Stimulated activated CD4-positive, alpha-beta T cell treated with anti-CD3 and anti-CD28 coated beads, Interleukin-1b, Interleukin-23, amount 100 ng/mL, for 1 hour (primary cell): Measurements from ENCODE around the gene SECTM1.

Experiments used
- DNase-seq, 2 donors: peaks; one replicate each; pipeline ENCODE4 v3.0.0-alpha.2; 2020; ENCODE audit warnings: low read depth in 2 of 2

SECTM1 gene

DNA sequence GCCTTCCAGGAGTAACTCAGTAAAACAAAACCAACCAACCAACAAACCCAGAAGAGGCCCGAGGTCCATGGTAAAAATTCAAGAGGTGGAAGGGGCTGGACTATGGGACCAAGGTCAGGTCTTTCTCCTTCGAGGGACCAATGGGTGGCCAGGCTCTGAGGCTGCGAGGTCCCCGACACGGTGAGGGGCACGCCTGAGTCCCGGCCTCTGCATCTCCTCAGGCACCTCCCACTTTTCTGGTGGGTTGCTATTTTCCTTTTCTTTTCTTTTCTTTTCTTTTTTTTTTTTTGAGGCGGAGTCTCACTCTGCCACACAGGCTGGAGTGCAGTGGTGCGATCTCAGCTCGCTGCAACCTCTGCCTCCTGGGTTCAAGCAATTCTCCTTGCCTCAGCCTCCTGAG is 34.1 kb downstream of the SECTM1 start:
- DNase-seq = no peak

- no peak for DNase-seq
These were observed 34.8 kb downstream of the SECTM1 start for GRCh38 chr17:82298538-82299421.

DNA sequence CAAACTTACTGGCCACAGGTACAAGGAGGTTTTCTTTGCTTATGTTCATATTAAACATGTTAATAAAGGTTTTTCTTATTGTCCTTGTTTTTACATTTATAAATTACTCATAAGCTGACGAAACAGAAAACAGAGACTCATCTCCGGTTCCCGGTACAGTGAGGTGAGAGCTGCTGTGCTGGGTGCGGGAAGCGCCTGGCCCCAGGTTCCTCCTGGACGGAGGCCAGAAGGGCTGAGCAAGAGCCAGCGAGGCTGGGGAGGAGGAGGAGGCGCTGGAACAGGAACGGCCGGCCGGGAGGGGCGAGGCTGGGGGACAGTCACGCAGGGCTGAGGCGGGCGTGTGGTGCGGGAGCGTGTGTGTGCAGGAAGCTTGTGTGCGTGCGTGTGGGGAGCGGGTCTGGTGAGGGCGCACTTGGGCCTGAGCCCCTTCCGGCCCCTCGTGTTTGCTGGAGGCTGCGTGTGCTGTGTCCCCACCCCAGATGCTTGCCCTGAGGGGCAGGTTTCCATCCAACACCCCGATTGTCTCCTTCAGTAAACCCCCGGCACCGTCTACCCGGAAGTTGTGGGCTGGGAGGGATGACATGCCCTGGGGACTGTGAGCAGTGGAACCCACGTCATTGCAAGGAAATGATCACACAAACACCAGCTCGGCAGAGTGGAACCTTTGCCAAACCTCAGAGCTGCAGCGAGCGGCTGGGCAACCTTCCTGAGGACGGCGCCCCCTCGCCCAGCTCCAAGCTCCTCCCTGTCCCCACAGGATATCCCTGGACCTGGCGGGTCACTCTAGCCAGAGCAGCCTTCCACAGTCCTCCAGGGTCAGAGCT is 35.6 kb downstream of the SECTM1 start:
- peak; percentile 70 to 93 for DNase-seq

DNA sequence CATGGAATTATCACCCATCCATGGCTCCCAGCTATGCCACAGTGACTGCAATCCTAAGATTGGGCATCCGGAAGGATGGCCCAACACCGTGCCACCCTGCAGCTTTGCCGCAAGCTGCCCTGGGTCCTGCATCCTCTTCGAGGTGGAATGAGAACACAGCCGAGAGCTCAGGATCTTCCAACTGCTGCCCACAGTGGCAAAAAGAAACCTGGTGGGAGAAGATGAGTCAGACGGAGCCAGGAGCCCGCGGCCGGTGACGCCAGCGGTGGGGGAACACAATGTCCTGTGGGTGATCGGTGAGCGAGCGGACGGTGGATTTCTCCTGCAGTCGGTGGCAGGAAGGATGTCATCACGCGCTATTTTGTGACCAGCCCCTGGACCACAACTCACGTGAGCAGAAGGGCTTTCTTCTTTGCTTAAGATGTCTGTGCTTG is 36.3 kb downstream of the SECTM1 start:
- peak in 1 of 2 donors; percentile 69 for DNase-seq

GRCh38 chr17:82296511-82297279 is 36.9 kb downstream of the SECTM1 start:
- no peak for DNase-seq

DNA sequence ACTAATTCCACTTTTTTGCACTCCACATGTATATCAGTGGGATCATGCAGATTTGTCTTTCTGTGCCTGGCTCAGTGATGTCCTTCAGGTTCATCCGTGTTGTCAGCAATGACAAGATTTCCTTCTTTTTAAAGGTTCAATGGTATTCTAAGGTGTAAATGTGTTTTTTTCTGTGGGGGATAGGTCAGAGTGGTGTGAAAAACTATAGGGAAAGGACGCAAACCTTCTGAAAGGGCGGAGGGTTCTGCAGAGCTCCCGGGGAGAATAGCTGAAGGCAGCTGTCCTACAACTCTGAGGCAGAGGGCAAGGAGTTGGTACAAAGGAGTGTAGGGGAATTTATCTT is 38.1 kb downstream of the SECTM1 start:
- DNase-seq = no peak

- DNase-seq = no peak
These were observed 39.3 kb downstream of the SECTM1 start for GRCh38 chr17:82294064-82294773.

DNA sequence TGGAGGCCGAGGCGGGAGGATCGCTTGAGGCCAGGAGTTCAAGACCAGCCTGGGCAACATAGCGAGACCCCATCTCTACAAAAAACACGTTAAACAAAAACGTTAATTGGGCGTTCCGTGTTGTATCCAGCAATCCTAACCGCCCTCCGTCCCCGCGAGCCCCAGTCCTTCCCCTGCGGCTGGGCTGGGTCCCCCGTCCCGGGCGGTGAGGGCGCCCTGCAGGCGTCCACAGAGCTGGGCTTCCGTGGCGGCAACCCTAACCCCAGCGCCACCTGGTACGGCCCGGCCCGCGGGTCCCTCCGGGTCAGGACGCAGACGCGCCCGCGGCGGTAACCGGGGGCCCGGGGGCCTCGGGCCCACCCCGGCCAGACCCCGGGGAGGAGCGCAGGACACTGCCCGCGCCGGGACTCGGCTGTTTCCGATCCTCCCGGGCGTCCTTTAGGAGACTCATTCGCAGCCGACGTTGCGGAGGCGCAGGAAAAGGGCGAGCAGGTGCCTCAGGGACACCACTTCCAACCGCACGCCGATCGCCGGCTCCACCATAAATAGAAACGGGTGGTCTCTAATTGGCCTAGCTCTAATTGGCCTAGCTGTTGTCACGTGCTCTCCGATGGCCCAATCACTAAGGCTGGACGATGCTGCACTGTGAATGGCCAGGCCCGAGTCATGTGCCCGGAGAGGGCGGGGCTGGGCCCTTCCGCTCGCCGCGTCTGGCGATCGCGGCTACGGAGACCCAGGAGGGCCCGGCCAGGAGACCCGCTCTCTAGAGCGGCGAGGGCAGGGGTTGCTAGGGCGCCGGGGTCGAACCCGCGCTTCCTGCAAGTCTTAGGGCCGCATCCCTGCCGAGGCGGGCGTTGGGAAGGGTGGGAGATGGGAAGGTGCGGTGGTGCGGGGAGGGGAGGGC is 41.1 kb downstream of the SECTM1 start:
- peak; percentile 69 to 84 for DNase-seq

- no peak for DNase-seq
These were observed 41.9 kb downstream of the SECTM1 start for GRCh38 chr17:82291582-82292250.

DNA sequence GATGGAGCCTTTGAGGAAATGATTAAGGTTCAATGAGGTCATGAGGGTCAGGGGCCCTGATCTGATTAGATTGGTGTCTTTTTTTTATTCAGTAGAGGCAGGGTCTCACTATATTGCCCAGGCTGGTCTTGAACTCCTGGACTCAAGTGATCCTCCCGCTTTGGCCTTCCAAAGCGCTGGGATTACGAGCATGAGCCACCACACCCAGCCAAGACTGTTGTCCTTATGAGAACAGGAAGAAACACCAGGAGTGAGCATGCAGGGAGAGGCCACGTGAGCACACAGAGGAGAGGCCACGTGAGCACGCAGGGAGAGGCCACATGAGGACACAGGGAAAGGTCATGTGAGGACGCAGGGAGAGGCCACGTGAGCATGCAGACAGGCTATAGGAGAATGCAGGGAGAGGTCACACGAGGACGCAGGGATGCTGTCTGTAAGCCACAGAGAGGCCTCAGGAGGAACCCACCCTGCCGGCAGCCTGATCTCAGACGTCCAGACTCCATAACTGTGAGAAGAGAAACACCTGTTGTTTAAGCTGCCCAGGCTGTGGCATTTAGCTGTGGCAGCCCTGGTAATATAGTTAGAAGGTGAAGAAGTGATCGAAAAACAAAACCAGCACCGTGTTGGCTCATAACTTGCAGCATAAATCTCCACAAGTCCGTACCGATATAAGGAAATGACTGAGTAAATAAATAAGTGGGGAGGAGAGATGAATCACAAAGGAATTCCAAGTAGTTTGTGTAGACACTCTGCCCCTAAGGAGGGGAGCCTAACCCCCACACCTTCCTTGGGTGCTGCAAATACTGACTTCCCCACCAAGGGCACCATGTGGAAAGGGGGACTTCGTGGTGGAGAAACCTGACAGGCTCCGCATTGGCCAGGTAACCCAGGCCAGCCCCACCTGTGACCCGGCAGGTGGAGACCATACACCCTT is 45.4 kb downstream of the SECTM1 start:
- DNase-seq = no peak

GRCh38 chr17:82287013-82287867 is 46.3 kb downstream of the SECTM1 start:
- DNase-seq = no peak

DNA sequence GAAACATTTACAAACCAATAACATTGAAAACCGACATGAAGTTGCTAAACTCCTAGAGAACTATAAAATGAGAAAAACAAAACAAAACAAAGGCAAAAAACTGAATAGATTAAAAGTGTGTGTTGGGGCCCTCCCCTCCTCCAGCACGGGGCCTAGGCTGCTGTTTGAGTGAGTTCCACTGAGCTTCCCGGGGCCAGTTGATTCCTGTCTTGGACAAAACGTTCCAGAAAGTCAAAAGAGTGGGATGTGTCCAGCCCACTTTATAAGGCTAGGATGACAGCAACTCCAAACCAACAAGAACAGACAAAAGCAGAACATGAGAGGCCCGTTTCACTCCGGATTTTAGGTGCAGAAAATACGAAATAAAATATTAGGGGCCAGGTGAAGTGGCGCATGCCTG is 48.4 kb downstream of the SECTM1 start:
- no peak for DNase-seq

GRCh38 chr17:82283208-82283749 is 50.3 kb downstream of the SECTM1 start:
- no peak for DNase-seq

- DNase-seq = no peak
These were observed 51.0 kb downstream of the SECTM1 start for GRCh38 chr17:82282239-82283207.

- no peak for DNase-seq
These were observed 51.9 kb downstream of the SECTM1 start for GRCh38 chr17:82281502-82282238.

- DNase-seq = no peak
These were observed 52.5 kb downstream of the SECTM1 start for GRCh38 chr17:82281076-82281475.
